HL-60 (cell line): ENCODE results near the gene FLNC.

Experiments used
- DNase-seq, 2 experiments: peaks; one replicate each; pipeline ENCODE4 v3.0.0-alpha.2; 2010 to 2020; ENCODE audit warnings: low read depth in 1 of 2, low spot score in 1 of 2
- H3K27ac ChIP-seq: fragments of 250-450 bp; sonication (Bioruptor Pico); replicated peaks from 2 replicates; pipeline ENCODE4 v1.5.1; 2020; ENCODE audit warnings: mild to moderate bottlenecking, moderate library complexity
- H3K27me3 ChIP-seq: fragments of 250-450 bp; sonication (Bioruptor Pico); 2 replicates; pipeline ENCODE4 v1.5.1; 2021; ENCODE audit warnings: mild to moderate bottlenecking, moderate library complexity; ENCODE audit not compliant: insufficient read depth, poor library complexity, severe bottlenecking
- H3K4me3 ChIP-seq: replicated peaks from 2 replicates; pipeline ENCODE4 v1.5.1; 2011; ENCODE audit warnings: mild to moderate bottlenecking, control low read depth, low read length; ENCODE audit not compliant: insufficient read depth
- CTCF ChIP-seq: IDR thresholded peaks from one replicate; pipeline ENCODE4 v1.5.1; 2011; ENCODE audit warnings: low read length, control low read depth, inconsistent platforms; ENCODE audit not compliant: insufficient read depth
- GABPA ChIP-seq: IDR thresholded peaks from 2 replicates; pipeline ENCODE4 v1.6.1; 2012; ENCODE audit warnings: low read depth
- POLR2AphosphoS5 ChIP-seq: IDR thresholded peaks from 2 replicates; pipeline ENCODE4 v1.6.1; 2012; ENCODE audit warnings: low read depth
- REST ChIP-seq: IDR thresholded peaks from 2 replicates; pipeline ENCODE4 v1.6.1; 2012; ENCODE audit warnings: low read depth; ENCODE audit not compliant: insufficient replicate concordance
- SPI1 ChIP-seq: IDR thresholded peaks from 2 replicates; pipeline ENCODE4 v1.6.1; 2012; ENCODE audit warnings: low read depth, mild to moderate bottlenecking, borderline replicate concordance

Gene FLNC

GRCh38 chr7:128893251-128894100 is 63.3 kb downstream of the FLNC start:
- no peak overlapping the region for H3K27ac ChIP-seq
- DNase-seq, result no peak
- no peak overlapping the region for H3K4me3 ChIP-seq
- TF ChIP-seq POLR2AphosphoS5 (no peak), GABPA (no peak), CTCF (no peak), SPI1 (no peak), REST (no peak)
- peaks cover 17% of the 10 kb centered on the region for H3K27me3 ChIP-seq

- no peak overlapping the region for H3K27ac ChIP-seq
- peaks cover 17% of the 10 kb centered on the region for H3K27me3 ChIP-seq
- no peak overlapping the region for H3K4me3 ChIP-seq
- DNase-seq, result no peak
- no peak for TF ChIP-seq POLR2AphosphoS5
- no peak for TF ChIP-seq SPI1
- TF ChIP-seq GABPA, result no peak
- no peak for TF ChIP-seq REST
- TF ChIP-seq CTCF, result no peak
These were observed 63.9 kb downstream of the FLNC start for GRCh38 chr7:128894101-128894440.

GRCh38 chr7:128895320-128895719 is 65.1 kb downstream of the FLNC start:
- no peak for DNase-seq
- Histone ChIP-seq H3K4me3 (no peak overlapping the region), H3K27ac (no peak overlapping the region), H3K27me3 (peaks cover 9% of the 10 kb centered on the region)
- TF ChIP-seq REST (no peak), CTCF (no peak), POLR2AphosphoS5 (no peak), SPI1 (no peak), GABPA (no peak)
